Retinal pigment epithelial cell (primary cell): ENCODE data around the gene RPRD1B.

Experiments
- DNase-seq: peaks from one replicate; pipeline ENCODE4 v3.0.0-alpha.2; 2010; ENCODE audit warnings: low read depth
- H3K4me3 ChIP-seq: 2 replicates; pipeline ENCODE4 v1.5.1; 2011; ENCODE audit warnings: mild to moderate bottlenecking, low read length, control low read depth, moderate library complexity
- TF ChIP-seq, protein P1 (sequence below): conservative IDR thresholded peaks from 2 replicates; pipeline ENCODE4 v1.5.1; 2011; ENCODE audit warnings: low read depth, low read length, control low read depth, inconsistent platforms

Gene RPRD1B

DNA sequence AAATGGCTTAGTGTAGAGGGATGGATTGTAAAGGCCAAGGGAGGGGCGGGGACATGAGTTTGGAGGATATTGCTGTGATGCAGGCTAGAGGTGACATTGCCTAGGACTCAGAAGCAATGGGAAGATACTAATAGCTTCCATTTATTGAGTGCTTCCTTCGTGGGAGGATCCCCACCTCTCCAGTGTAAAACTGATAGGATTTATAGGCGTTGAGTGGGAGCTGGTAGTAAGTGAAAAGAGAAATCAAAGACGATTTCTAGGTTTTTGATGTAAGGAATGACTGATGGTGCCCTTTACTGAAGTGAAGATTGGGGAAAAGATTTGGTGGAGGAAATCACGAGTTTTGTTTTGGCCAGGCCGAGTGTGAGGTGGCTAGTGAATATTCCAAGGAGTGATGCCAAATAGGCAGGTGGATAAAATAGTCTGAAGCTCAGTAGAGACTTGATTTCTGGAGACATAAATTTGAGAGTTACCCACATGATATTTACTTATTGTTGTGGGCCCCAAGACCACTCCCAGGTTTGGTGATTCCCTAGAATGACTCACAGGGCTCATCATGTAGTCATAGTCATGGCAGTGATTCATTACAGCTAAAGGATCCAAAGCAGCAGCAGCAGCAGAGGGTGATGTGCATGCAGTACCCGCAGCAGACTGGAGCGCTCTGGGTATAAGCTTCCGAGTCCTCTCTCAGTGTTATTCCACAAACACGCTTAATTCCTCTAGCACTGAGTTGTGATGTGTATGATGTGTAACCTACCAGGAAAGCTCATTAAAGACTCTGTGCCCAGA lies 10.2 kb downstream of the RPRD1B start:
- TF ChIP-seq, protein P1, sequence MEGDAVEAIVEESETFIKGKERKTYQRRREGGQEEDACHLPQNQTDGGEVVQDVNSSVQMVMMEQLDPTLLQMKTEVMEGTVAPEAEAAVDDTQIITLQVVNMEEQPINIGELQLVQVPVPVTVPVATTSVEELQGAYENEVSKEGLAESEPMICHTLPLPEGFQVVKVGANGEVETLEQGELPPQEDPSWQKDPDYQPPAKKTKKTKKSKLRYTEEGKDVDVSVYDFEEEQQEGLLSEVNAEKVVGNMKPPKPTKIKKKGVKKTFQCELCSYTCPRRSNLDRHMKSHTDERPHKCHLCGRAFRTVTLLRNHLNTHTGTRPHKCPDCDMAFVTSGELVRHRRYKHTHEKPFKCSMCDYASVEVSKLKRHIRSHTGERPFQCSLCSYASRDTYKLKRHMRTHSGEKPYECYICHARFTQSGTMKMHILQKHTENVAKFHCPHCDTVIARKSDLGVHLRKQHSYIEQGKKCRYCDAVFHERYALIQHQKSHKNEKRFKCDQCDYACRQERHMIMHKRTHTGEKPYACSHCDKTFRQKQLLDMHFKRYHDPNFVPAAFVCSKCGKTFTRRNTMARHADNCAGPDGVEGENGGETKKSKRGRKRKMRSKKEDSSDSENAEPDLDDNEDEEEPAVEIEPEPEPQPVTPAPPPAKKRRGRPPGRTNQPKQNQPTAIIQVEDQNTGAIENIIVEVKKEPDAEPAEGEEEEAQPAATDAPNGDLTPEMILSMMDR = no peak
- H3K4me3 ChIP-seq = no peak overlapping the region
- no peak for DNase-seq

DNA sequence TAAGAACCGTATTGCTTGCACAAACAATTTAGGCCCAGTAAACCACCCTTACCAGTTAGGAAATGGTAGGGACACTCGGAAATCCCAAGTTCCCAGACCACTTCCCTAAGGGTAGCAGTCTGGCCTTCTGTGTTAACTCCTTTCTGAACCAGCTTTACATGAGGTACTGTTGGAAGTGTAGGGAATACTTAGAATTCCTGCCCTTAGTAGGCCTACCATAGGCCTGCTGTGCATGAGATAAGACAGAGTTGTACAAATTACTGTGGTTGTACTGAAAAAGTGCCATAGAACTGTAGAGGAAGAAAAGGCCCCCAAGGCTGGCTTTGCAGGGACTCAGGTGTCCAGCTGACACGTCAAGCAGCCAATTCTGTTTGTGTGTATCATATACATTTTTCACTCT lies 11.1 kb downstream of the RPRD1B start:
- no peak overlapping the region for H3K4me3 ChIP-seq
- TF ChIP-seq, protein P1 = no peak
- no peak for DNase-seq

DNA sequence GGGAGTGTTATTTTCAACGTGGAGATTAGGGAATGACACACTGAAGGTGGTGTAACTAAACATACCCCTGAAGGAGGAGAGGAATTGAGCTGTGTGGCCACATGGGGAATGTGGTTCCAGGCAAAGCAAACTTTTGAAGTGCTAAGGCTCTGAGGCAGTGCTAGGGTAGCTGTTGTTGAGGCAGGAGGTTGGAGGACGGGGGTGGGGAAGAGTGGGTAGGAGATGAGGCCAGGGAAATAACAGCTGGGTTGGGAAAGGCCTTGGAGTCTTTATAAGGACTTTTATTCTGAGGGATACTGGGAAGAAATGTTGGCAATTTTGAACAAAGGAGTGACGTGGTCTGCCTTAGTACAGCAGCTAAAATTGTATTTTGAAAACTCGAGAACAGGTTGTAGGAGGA lies 13.0 kb downstream of the RPRD1B start:
- DNase-seq = no peak
- TF ChIP-seq, protein P1 = no peak
- H3K4me3 ChIP-seq = no peak overlapping the region

DNA sequence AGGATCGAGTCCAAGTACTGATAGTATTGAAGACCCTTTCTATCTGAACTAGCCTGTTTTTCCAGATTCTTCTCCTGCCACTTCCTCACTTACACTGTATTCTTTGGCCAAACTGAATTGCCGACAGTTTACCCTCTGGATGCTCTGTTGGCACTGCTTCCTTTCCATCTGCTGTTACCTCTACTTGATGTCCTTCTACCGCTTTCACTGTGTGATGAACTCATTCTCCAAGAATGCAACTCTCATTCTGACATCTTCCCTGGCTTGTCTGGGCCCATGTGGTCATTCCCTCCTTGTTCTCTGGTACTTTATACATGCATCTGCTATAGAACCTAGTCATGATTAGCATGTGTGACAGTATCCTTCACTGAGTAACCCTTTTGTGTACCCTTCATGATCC lies 16.3 kb downstream of the RPRD1B start:
- no peak for DNase-seq
- H3K4me3 ChIP-seq = no peak overlapping the region
- TF ChIP-seq, protein P1 = no peak

DNA sequence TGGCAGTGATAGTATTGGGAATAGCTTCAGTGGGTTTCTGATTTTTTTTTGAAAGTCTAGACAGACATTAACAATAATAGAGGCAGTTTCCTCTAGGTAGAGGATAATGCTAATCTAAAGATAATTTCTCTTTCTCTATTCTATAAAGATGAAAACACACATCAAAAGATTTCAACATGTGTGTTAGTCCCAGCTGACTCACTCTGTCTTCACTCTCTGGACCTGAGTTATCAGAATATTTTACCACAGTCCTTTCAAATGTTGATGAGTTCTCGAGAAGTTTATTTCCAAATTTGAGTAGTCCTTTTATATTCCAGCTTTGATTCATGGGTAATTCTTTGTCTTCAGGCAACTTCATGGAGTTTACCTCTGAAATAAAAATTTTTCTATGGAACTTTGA lies 17.1 kb downstream of the RPRD1B start:
- TF ChIP-seq, protein P1 = no peak
- H3K4me3 ChIP-seq = no peak overlapping the region
- no peak for DNase-seq

DNA sequence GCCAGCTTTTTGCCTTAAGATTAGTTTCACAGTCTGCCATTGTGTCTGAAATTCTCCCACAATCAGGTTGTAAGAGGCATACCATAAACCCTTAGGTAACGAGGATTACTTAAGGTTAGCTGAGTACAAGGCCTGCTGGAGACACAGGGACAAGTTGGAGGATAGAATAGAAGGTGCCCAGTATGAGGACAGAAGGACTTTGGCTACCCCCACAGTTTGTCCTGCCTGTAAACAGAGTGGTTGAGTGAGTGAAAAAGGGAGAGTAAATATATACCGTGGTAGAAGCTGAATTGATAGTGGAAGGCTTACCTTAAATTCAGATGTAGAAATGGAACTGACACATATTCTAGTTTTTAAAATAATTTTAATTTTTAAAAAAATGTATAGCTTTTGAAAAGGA lies 19.3 kb downstream of the RPRD1B start:
- DNase-seq = no peak
- TF ChIP-seq, protein P1 = no peak
- no peak overlapping the region for H3K4me3 ChIP-seq

DNA sequence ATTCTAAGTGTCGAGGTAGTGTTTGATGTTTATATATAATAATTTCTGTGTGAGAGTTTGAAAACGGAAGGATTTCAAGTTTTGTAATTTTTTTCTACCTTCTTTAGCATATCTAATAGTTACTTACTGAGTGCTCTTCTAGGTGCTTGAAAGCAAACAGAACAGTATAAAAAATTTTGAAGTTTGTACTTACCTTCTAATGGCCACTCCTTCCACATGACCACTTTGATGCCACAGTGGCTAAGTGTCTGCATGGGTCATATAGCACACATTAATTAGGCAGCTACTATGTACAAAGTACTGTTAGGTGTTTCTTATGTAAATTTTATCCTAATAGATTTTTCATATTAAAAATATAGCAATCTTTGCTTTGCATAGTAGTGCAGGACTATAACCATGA lies 21.1 kb downstream of the RPRD1B start:
- DNase-seq = no peak
- TF ChIP-seq, protein P1 = no peak
- no peak overlapping the region for H3K4me3 ChIP-seq
